ENCODE measurements around the gene IFT81.

GRCh38 chr12:110122929-110123328, 1.2 kb upstream of the IFT81 start:
- no peak for TF ChIP-seq CTCF (IDR thresholded peaks at IDR 0.05)
- no peak for TF ChIP-seq EP300 (IDR thresholded peaks at IDR 0.05)
- TF ChIP-seq POLR2AphosphoS5 (IDR thresholded peaks at IDR 0.05), result no peak
- TF ChIP-seq POLR2A (IDR thresholded peaks at IDR 0.05), result no peak
